GM19463 (cell line): Measurements from ENCODE around the gene SIRPA.
A peak's percentile ranks its signal among the peaks of the same experiment; 100 is the strongest.

Source experiments
- ATAC-seq: cut with Tn5 transposase; IDR thresholded peaks from one replicate; pipeline ENCODE4 v1.9.1; 2021; ENCODE audit warnings: mild to moderate bottlenecking, moderate library complexity; ENCODE audit not compliant: unreplicated experiment

Gene SIRPA

GRCh38 chr20:1887321-1887720 is 7.9 kb upstream of the SIRPA start:
- ATAC-seq = no peak

DNA sequence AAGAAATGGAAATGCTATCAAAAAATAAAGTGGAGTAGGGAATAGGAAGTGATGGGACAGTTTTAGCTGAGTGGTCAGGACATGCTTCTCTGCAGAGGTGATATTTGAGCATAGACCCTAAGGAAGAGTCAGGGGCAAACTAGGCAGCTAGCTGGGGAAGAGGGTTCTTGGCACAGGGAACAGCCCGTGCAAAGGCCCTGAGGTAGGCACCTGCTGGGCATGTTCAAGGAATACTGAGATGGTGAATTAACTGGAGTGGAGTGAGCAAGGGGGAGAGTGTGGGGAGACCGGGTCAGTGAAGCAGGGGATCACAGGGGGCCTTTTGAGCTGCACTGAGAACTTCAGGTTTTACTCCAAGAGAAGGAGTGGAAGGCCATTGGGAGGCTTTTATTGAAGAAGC is 7.5 kb upstream of the SIRPA start:
- no peak for ATAC-seq

- no peak for ATAC-seq
These were observed 6.3 kb upstream of the SIRPA start for GRCh38 chr20:1888796-1889463.

DNA sequence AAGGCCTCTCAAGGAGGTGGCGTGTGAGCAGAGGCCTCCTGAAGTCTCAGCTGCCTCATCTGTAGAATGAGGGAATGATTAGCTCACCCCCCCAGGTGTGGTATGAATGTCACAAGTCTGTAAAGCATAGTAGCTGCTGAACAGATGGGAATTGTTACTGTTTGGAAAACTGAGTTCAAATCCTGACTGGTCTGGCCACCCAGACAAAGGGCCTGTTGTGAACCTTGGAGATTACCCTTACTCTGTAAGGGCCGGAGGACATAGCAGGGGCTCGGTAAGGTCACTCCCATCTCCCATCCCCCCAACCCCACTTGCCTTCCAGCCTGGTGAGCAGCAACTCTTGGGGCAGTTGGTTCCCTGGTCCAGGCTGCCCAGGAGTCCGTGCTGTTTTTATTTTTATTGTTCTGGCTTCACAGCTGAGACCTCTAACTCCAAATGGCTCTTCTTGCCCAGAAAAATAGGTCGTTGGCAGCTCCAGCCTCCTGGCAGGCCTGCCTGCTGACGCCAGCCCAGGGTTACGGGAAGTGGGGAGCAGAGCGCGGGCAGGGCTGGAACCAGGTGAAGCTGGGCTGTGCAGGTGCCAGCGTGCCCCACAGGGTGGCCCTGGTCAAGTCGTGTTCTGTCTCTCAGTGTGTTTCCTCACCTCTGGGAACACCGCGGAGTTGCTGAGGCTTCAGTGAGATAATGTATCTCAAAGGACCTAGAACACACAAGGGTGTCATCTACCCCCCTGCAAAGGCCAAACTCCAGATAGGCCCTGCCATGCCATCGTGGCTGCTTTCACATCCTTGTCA is 4.5 kb upstream of the SIRPA start:
- ATAC-seq = no peak

DNA sequence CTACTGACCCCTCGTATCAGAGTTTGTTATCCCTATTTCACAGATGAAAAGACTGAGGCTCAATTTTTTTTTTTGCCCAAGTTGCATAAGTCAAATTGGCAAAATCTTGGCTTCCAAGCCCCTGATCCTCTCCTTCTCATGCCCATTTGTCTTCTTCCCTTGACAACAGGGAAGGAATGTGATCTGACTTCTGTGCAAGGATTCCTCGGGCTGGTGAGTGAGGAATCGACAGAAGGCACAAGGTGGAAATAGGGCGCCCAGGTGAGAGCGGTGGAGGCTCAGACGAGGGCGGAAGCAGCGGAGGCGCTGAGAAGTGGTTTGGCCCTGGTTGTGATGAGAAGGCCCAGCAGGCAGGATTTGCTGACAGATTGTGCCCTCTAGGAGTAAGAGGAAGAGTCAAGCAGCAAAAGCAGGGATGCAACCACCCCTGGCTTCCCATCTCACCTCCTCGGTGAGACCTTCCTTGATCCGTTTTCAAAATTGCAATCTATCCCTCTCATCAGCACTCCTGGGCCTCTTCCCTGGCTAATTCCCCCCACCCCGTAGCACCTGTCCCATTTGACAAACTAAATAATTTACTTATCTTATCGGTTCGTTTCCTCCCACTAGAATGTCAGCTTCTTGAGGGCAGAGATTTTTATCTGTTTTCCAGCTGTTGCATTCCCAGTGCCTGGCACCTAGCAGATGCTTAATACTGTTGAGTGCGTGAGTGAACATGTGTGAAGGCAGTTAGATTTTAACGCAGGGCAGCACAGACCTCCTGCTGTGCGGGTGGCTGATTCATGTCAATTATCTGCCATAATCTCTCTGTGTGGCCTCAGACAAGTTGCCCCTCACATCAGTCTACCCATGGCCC is 3.7 kb upstream of the SIRPA start:
- ATAC-seq = no peak

- ATAC-seq = no peak
These were observed 3.2 kb upstream of the SIRPA start for GRCh38 chr20:1892119-1892385.

DNA sequence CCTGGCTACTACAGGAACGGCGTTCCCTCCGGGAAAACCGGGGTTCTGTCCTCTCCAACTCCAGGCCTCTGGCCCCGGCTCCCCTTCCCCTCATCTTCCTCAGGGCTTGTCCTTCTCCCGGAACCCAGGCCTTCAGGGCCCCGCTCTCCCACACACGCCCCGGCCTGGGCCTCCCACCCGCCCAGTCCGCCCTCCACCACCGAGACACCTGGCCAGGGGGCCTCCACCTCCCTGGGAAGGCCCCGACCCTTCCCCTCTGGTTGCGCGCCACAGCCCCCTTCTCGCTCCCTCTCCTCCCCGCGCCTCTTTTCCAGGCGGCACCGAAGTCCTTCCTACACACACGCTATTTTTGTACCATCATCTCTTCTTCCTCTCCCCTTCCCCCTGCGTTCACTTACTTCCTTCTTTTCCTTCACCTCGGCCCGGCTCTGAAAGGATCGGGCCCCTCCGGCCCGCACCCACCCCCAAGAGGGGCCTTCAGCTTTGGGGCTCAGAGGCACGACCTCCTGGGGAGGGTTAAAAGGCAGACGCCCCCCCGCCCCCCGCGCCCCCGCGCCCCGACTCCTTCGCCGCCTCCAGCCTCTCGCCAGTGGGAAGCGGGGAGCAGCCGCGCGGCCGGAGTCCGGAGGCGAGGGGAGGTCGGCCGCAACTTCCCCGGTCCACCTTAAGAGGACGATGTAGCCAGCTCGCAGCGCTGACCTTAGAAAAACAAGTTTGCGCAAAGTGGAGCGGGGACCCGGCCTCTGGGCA is 1.3 kb upstream of the SIRPA start:
- ATAC-seq = no peak

DNA sequence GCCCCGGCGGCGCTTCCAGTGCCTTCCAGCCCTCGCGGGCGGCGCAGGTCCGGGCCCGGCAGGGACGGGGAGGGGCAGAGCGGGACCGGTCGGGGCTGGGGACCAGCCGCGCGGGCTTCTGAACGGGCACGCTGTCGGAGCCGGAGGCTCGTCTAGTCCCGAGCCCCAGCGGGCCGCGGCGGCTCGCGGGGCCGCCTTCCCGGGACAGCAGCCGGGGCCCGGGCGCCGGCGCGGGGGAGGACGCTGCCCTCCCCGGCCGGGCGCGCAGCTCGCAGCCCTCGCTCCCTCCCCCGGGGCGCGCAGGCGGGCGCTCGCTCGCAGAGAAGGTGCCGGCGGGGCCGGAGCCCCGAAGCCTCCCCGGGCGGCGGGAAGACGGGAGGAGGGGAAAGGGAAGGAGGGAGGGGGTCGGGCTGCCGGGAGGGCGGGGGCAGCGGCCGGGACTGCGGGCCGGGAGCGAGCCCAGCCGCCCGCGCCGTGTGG is 696 bp upstream of the SIRPA start:
- ATAC-seq = no peak

GRCh38 chr20:1895674-1896483 is 672 bp downstream of the SIRPA start:
- ATAC-seq = no peak

- no peak for ATAC-seq
These were observed 1.5 kb downstream of the SIRPA start for GRCh38 chr20:1896484-1897258.

GRCh38 chr20:1897541-1897940 is 2.3 kb downstream of the SIRPA start:
- ATAC-seq = no peak

GRCh38 chr20:1897965-1898464 is 2.8 kb downstream of the SIRPA start:
- peak; percentile 73 for ATAC-seq

- no peak for ATAC-seq
These were observed 3.5 kb downstream of the SIRPA start for GRCh38 chr20:1898482-1899240.

DNA sequence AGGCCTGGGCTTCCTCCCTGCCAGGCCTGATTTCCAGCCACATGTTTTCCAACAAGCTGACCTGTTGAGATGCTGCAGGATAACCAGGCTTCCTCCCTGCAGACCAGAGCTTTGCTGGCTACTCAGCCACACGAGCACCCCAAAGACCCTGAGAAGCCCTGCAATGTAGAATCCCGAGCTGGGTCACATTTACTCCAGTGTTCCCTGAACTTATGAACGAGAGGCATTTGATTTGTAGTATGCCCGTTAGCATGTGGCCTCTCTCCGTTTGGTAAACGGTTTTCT is 4.0 kb downstream of the SIRPA start:
- ATAC-seq = no peak

DNA sequence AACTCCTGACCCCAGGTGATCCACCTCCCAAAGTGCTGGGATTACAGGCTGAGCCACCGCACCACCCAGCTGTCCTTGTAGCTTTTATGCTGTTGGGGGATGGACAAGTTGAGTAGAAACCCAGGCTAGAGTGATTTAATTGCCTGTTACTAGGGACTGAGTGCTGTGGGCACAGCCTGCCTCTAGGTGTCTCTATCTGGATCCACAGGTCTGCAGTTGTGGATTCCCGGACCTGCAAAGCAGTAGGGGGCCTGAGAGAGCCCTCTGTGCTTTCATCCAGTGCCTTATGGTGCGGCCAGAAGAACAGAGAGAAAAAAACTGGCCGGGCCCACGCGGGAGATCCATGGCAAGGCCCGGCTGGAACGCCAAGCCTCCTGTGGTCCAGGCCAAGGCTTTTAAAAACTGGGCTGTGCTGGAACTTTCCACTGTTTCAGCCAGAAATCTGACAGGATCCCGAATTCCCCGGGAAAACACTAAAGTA is 5.2 kb downstream of the SIRPA start:
- ATAC-seq = no peak

- ATAC-seq = no peak
These were observed 6.5 kb downstream of the SIRPA start for GRCh38 chr20:1901704-1902103.

DNA sequence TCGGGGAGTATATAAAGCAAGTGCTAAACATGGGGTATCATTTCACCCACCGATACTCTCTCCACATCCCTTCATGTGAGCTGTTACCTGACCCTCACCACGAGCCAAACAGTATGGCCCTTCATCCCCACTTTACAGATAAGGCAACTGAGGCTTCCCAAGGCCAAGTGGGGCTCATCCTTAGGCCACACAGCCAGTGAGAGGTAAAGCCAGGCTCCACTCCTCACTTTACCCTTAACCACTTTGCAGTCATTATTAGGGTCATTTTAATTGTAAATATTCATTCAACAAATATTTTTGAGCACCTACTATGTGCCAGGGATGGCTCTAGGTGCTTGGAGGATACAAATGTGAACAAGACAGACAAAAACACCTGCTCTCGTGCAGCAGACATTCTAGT is 7.0 kb downstream of the SIRPA start:
- ATAC-seq = no peak

DNA sequence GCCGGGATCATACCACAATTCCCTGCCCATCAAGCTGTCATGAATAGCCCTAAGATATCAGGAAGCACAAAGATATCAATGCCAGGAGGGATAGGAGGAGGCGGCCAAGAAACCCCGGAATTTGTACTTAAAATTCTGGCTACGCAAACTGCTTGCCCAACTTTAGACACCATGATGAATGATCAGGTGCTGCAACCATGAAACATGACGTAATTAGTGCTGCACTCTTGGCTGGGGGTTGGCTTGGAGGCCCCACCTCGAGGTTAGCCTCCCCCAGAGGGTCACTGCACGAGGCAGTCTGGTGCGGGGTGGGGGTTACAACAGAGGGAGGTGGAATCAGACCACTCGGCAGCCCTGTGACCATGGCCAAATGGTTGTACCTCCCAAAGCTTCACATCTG is 8.9 kb downstream of the SIRPA start:
- ATAC-seq = no peak

GRCh38 chr20:1905009-1905408 is 9.8 kb downstream of the SIRPA start:
- ATAC-seq = no peak
